Ovary (tissue), 3 donors: ENCODE data around the gene PAK1.

Experiments used
- EP300 ChIP-seq: sonication (generic); formaldehyde crosslinking; IDR thresholded peaks from one replicate; pipeline ENCODE4 v1.6.1; 2017; ENCODE audit warnings: antibody characterized with exemption
- TF ChIP-seq, protein P1 (sequence below), 3 donors: fragments of 450-650 bp in 2 of 3; fragments of 200-600 bp in 1 of 3; IDR thresholded peaks; one replicate each; pipeline versions ENCODE4 v1.5.1 to v1.8.0; 2016 to 2022; ENCODE audit warnings: antibody characterized with exemption in 3 of 3, mild to moderate bottlenecking in 1 of 3
- donor health status: DM: no; HTN: no; CAD: no.

DNA sequence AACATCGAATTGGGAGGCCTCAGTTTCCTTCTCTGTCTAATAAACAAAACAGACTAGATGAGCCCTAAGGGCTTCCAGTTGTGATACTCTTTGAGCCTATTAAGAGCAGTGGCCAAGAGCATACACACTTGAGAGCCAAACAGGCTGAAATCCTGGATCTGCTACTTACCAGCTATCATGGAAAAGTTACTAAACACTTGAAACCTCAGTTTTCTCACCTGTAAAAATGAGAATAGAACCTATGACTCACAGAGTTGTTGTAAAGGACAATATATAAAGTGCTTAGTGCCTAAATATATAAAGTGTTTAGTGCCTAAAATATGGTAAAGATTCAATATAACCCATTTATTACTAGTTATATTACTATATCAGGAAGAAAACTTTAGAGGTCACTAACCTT lies 148.7 kb downstream of the PAK1 start:
- TF ChIP-seq, protein P1, sequence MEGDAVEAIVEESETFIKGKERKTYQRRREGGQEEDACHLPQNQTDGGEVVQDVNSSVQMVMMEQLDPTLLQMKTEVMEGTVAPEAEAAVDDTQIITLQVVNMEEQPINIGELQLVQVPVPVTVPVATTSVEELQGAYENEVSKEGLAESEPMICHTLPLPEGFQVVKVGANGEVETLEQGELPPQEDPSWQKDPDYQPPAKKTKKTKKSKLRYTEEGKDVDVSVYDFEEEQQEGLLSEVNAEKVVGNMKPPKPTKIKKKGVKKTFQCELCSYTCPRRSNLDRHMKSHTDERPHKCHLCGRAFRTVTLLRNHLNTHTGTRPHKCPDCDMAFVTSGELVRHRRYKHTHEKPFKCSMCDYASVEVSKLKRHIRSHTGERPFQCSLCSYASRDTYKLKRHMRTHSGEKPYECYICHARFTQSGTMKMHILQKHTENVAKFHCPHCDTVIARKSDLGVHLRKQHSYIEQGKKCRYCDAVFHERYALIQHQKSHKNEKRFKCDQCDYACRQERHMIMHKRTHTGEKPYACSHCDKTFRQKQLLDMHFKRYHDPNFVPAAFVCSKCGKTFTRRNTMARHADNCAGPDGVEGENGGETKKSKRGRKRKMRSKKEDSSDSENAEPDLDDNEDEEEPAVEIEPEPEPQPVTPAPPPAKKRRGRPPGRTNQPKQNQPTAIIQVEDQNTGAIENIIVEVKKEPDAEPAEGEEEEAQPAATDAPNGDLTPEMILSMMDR (IDR thresholded peaks at IDR 0.05): no peak
- no peak for TF ChIP-seq EP300
